Measurements from ENCODE around the gene CFAP97D2. TPM values are rescaled to one million over a fixed set of nuclear protein-coding genes. Genes with fewer than 3 reads are reported as not detected.

The CFAP97D2 gene
- polyA plus RNA-seq, 3 donors = 0.21 TPM; not detected in 2

- no peaks in the 10 kb centered on the region for H3K27me3 ChIP-seq (ENCODE audit: control insufficient read depth in 2 of 2, insufficient read depth in 2 of 2, low read length in 2 of 2)
- H3K36me3 ChIP-seq (replicated peaks in 1 of 2; ENCODE audit: control insufficient read depth in 1 of 2, insufficient read depth in 2 of 2, low read length in 2 of 2) = peaks cover 3 to 4% of the 10 kb centered on the region in 2 donors
- intact Hi-C loops (cut with micrococcal nuclease) = no loop called here
- H2AFZ ChIP-seq (ENCODE audit: insufficient read depth, low read depth, low read length, poor library complexity, severe bottlenecking) = no peak overlapping the region
- 97% methylated on average over 5 of the region's 8 CpGs for WGBS (ENCODE audit: insufficient coverage)
- no peak overlapping the region for H3K4me2 ChIP-seq (replicated peaks; ENCODE audit: extremely low read depth, low read length, poor library complexity, severe bottlenecking)
- H3K4me1 ChIP-seq (ENCODE audit: control insufficient read depth in 1 of 2, insufficient read depth in 2 of 2, low read length in 2 of 2) = peaks cover 36 to 46% of the 10 kb centered on the region in 2 donors
- H3K4me1 Mint-ChIP-seq = peaks cover 37% of the 10 kb centered on the region
- H3K36me3 Mint-ChIP-seq = peaks cover 0 to 3% of the 10 kb centered on the region in 2 donors
- peaks cover 9 to 11% (median 10%) of the 10 kb centered on the region in 3 donors for H3K27me3 Mint-ChIP-seq (ENCODE audit: low read depth in 3 of 3)
- H3K4me3 Mint-ChIP-seq = no peak overlapping the region
- no peak overlapping the region for H3K27ac ChIP-seq (ENCODE audit: low read depth in 1 of 2, low read length in 2 of 2)
- TF ChIP-seq CTCF (IDR thresholded peaks at IDR 0.05) = no peak
- no peak for DNase-seq
- H3K9me3 ChIP-seq (replicated peaks in 1 of 2; ENCODE audit: control insufficient read depth in 1 of 2, insufficient read depth in 1 of 2, low read length in 2 of 2) = no peaks in the 10 kb centered on the region
- H4K20me1 ChIP-seq (ENCODE audit: insufficient read depth, low read length) = peaks cover 9% of the 10 kb centered on the region
- H3K9me3 Mint-ChIP-seq = no peaks in the 10 kb centered on the region
- H3K4me3 ChIP-seq (replicated peaks in 1 of 3; ENCODE audit: low read depth in 2 of 3, low read length in 3 of 3) = no peak overlapping the region
- no peak overlapping the region for H3K9ac ChIP-seq (ENCODE audit: insufficient read depth, low read length, poor library complexity, severe bottlenecking)
- no peak overlapping the region for H3K27ac Mint-ChIP-seq
- peaks cover 23% of the 10 kb centered on the region for H3K79me2 ChIP-seq (ENCODE audit: insufficient read depth, low read length)
Measured at GRCh38 chr13:114231886-114232285, 52.8 kb downstream of the CFAP97D2 start.

- intact Hi-C loops (cut with micrococcal nuclease) = no loop called here
- peak overlapping the region; percentile 29 to 84 (median 62) for H3K4me3 ChIP-seq (replicated peaks in 1 of 3; ENCODE audit: low read depth in 2 of 3, low read length in 3 of 3)
- no peak for DNase-seq
- peaks cover 21% of the 10 kb centered on the region in 2 donors for H3K36me3 Mint-ChIP-seq
- no peaks in the 10 kb centered on the region for H3K9me3 ChIP-seq (replicated peaks in 1 of 2; ENCODE audit: control insufficient read depth in 1 of 2, insufficient read depth in 1 of 2, low read length in 2 of 2)
- peak overlapping the region; percentile 78 to 86 for H3K4me3 Mint-ChIP-seq
- H4K20me1 ChIP-seq (ENCODE audit: insufficient read depth, low read length) = peaks cover 9% of the 10 kb centered on the region
- peaks cover 27% of the 10 kb centered on the region in 2 donors for H3K36me3 ChIP-seq (replicated peaks in 1 of 2; ENCODE audit: control insufficient read depth in 1 of 2, insufficient read depth in 2 of 2, low read length in 2 of 2)
- peaks cover 30 to 38% of the 10 kb centered on the region in 2 donors for H3K4me1 ChIP-seq (ENCODE audit: control insufficient read depth in 1 of 2, insufficient read depth in 2 of 2, low read length in 2 of 2)
- peak overlapping the region in 1 of 2 donors; percentile 77 for H3K27ac ChIP-seq (ENCODE audit: low read depth in 1 of 2, low read length in 2 of 2)
- H3K9me3 Mint-ChIP-seq = no peaks in the 10 kb centered on the region
- no CpG with 5 or more reads among the region's 4 CpGs for WGBS (ENCODE audit: insufficient coverage)
- TF ChIP-seq CTCF (IDR thresholded peaks at IDR 0.05) = no peak
- peak overlapping the region; percentile 83 for H3K4me2 ChIP-seq (replicated peaks; ENCODE audit: extremely low read depth, low read length, poor library complexity, severe bottlenecking)
- peak overlapping the region; percentile 90 for H2AFZ ChIP-seq (ENCODE audit: insufficient read depth, low read depth, low read length, poor library complexity, severe bottlenecking)
- no peaks in the 10 kb centered on the region for H3K27me3 ChIP-seq (ENCODE audit: control insufficient read depth in 2 of 2, insufficient read depth in 2 of 2, low read length in 2 of 2)
- H3K79me2 ChIP-seq (ENCODE audit: insufficient read depth, low read length) = peaks cover 23% of the 10 kb centered on the region
- H3K9ac ChIP-seq (ENCODE audit: insufficient read depth, low read length, poor library complexity, severe bottlenecking) = peak overlapping the region; percentile 90
- H3K27me3 Mint-ChIP-seq (ENCODE audit: low read depth in 3 of 3) = peaks cover 2 to 10% (median 7%) of the 10 kb centered on the region in 3 donors
- H3K4me1 Mint-ChIP-seq = peaks cover 29% of the 10 kb centered on the region
- peak overlapping the region in 5 of 7 donors; percentile 31 to 70 (median 64) for H3K27ac Mint-ChIP-seq
Measured at GRCh38 chr13:114234266-114234644, 55.2 kb downstream of the CFAP97D2 start.

Measured in CD14-positive monocyte (primary cell).